HepG2 (cell line): Measurements from ENCODE around the gene HSP90AB1. TPM values are rescaled to one million over a fixed set of nuclear protein-coding genes. Genes with fewer than 3 reads are reported as not detected.

Source experiments
- DMTF1 ChIP-seq: sonication (generic); formaldehyde crosslinking; IDR thresholded peaks from 2 replicates; pipeline ENCODE4 v1.4.0; 2020; ENCODE audit warnings: mild to moderate bottlenecking, missing genetic modification reagents
- ELF1 ChIP-seq: sonication (generic); formaldehyde crosslinking; IDR thresholded peaks from 2 replicates; pipeline ENCODE4 v1.4.0; 2020; ENCODE audit warnings: missing genetic modification reagents
- HNRNPL ChIP-seq: fragments of 200-400 bp; formaldehyde crosslinking; IDR thresholded peaks from 2 replicates; pipeline ENCODE4 v1.6.1; 2017; ENCODE audit warnings: mild to moderate bottlenecking, low read depth, low read length
- MAX ChIP-seq: IDR thresholded peaks from 2 replicates; pipeline ENCODE4 v1.6.1; 2012; ENCODE audit warnings: inconsistent platforms
- MBNL3 ChIP-seq: fragments of 250-450 bp; sonication (Bioruptor Pico); conservative IDR thresholded peaks from 2 replicates; pipeline ENCODE4 v1.8.0; 2022; ENCODE audit warnings: mild to moderate bottlenecking, inconsistent platforms
- NFKB2 ChIP-seq: sonication (generic); formaldehyde crosslinking; IDR thresholded peaks from 2 replicates; pipeline ENCODE4 v1.4.0; 2020; ENCODE audit warnings: missing genetic modification reagents, borderline replicate concordance
- NR2F1 ChIP-seq, 2 experiments: fragments of 450-650 bp in 1 of 2; formaldehyde crosslinking in 1 of 2; IDR thresholded peaks; 2 replicates each; pipeline versions ENCODE4 v1.5.0 to v1.6.1; 2016 to 2020; ENCODE audit warnings: mild to moderate bottlenecking in 1 of 2, missing compliant biosample characterization in 1 of 2, missing genetic modification reagents in 1 of 2, moderate library complexity in 1 of 2
- RAD21 ChIP-seq: fragments of 450-650 bp; formaldehyde crosslinking; IDR thresholded peaks from 2 replicates; pipeline ENCODE4 v1.5.0; 2020; ENCODE audit warnings: mild to moderate bottlenecking
- SMAD3 ChIP-seq: sonication (generic); formaldehyde crosslinking; IDR thresholded peaks from 2 replicates; pipeline ENCODE4 v1.4.0; 2020; ENCODE audit warnings: missing genetic modification reagents
- TBP ChIP-seq: sonication (generic); formaldehyde crosslinking; IDR thresholded peaks from 2 replicates; pipeline ENCODE4 v1.5.0; 2020; ENCODE audit warnings: missing genetic modification reagents
- TFE3 ChIP-seq: IDR thresholded peaks from 2 replicates; pipeline ENCODE4 v1.6.1; 2016
- ZBTB46 ChIP-seq: sonication (generic); formaldehyde crosslinking; IDR thresholded peaks from 2 replicates; pipeline ENCODE4 v1.4.0; 2020; ENCODE audit warnings: mild to moderate bottlenecking, missing genetic modification reagents, borderline replicate concordance
- ZGPAT ChIP-seq: IDR thresholded peaks from 2 replicates; pipeline ENCODE4 v1.6.1; 2016; ENCODE audit warnings: mild to moderate bottlenecking
- ZNF260 ChIP-seq: sonication (generic); formaldehyde crosslinking; IDR thresholded peaks from 2 replicates; pipeline ENCODE4 v1.4.0; 2020; ENCODE audit warnings: missing genetic modification reagents, low read depth, mild to moderate bottlenecking, borderline replicate concordance
- ZNF274 ChIP-seq: sonication (generic); formaldehyde crosslinking; IDR thresholded peaks from 2 replicates; pipeline ENCODE4 v1.5.1; 2020; ENCODE audit warnings: mild to moderate bottlenecking, missing genetic modification reagents
- ZNF562 ChIP-seq: sonication (generic); formaldehyde crosslinking; IDR thresholded peaks from 2 replicates; pipeline ENCODE4 v1.8.0; 2022; ENCODE audit warnings: missing genetic modification reagents, borderline replicate concordance
- ZNF567 ChIP-seq: sonication (generic); formaldehyde crosslinking; IDR thresholded peaks from 2 replicates; pipeline ENCODE4 v1.8.1; 2023; ENCODE audit warnings: mild to moderate bottlenecking, missing genetic modification reagents, borderline replicate concordance
- ZNF580 ChIP-seq: IDR thresholded peaks from 2 replicates; pipeline ENCODE4 v1.6.1; 2016; ENCODE audit warnings: low read depth, borderline replicate concordance
- ZNF598 ChIP-seq: sonication (generic); formaldehyde crosslinking; IDR thresholded peaks from 2 replicates; pipeline ENCODE4 v1.5.1; 2020; ENCODE audit warnings: mild to moderate bottlenecking, missing genetic modification reagents, borderline replicate concordance
- ZSCAN31 ChIP-seq: sonication (generic); formaldehyde crosslinking; IDR thresholded peaks from 2 replicates; pipeline ENCODE4 v1.5.0; 2020; ENCODE audit warnings: low read depth, mild to moderate bottlenecking, missing genetic modification reagents
- polyA plus RNA-seq, 8 experiments: library from polyadenylated mRNA; depleted of rRNA in 3 of 8; stranded (reverse) in 7 of 8; unstranded in 1 of 8; fragments of >200 nt; fragmentation: Illumina TruSeq in 4 of 8; extraction: Trizol in 4 of 8; gene quantifications; 2 replicates each; pipeline versions ENCODE4 v1.2.1 to v1.2.3, GENCODE V29; 2011 to 2016; ENCODE audit warnings: low read depth in 4 of 8, missing spikeins in 1 of 8, mixed read lengths in 1 of 8; ENCODE audit not compliant: insufficient read depth in 1 of 8
- total RNA-seq, 5 experiments: library from RNA; depleted of rRNA; stranded (reverse); fragments of >200 nt; fragmentation: Illumina TruSeq; extraction: Trizol; gene quantifications; 2 replicates each; pipeline ENCODE4 v1.2.3, GENCODE V29; 2016; ENCODE audit warnings: low read depth in 1 of 5

HSP90AB1 gene
- total and polyA plus RNA-seq, 2 of the 13 experiments (the other 11 are each of a cell fraction or from before 2014, with no cell fraction given) = 1,325 to 1,472 TPM

- TF ChIP-seq MAX (peak; percentile 68), NFKB2 (CRISPR knock-in tag) (peak; percentile 89; the same call in 1 of the 2 replicates), TFE3 (CRISPR knock-in tag) (peak; percentile 73; the same call in 1 of the 2 replicates), ELF1 (CRISPR knock-in tag) (peak; percentile 22; the same call in 1 of the 2 replicates), ZBTB46 (CRISPR knock-in tag) (no peak), NR2F1 (CRISPR knock-in tag; IDR thresholded peaks at IDR 0.05) (0 out of 4 replicates have a peak, but pooled peaks of 1 of the 2 experiments have one; percentile 25), TBP (CRISPR knock-in tag) (0 out of 2 replicates have a peak, but pooled peaks have one; percentile 18), HNRNPL (peak; percentile 92), ZNF580 (CRISPR knock-in tag) (peak; percentile 69; the same call in 1 of the 2 replicates), ZSCAN31 (0 out of 2 replicates have a peak, but pooled peaks have one; percentile 50), SMAD3 (peak; percentile 74; the same call in 1 of the 2 replicates), DMTF1 (CRISPR knock-in tag) (0 out of 2 replicates have a peak, but pooled peaks have one; percentile 15), MBNL3 (CRISPR knock-in tag) (no peak), ZNF274 (peak; percentile 80; the same call in 1 of the 2 replicates), RAD21 (peak; percentile 86), ZGPAT (CRISPR knock-in tag) (peak; percentile 59), ZNF567 (CRISPR knock-in tag) (0 out of 2 replicates have a peak, but pooled peaks have one; percentile 39), ZNF598 (CRISPR knock-in tag) (peak; percentile 31; the same call in 1 of the 2 replicates), ZNF260 (CRISPR knock-in tag) (no peak), ZNF562 (no peak)
These were observed 25.5 kb upstream of the HSP90AB1 start (continued) for GRCh38 chr6:44221291-44221960.
